ENCODE results near the gene FOXF2.

The FOXF2 gene

GRCh38 chr6:1402369-1402768, 13.0 kb downstream of the FOXF2 start:
- Histone ChIP-seq H3K36me3 (ENCODE audit: control insufficient read depth, insufficient read depth, low read length) (no peaks in the 10 kb centered on the region), H3K27me3 (replicated peaks; ENCODE audit: control insufficient read depth, insufficient read depth, low read length) (no peaks in the 10 kb centered on the region; the same call in 1 of the 2 replicates), H3K4me3 (replicated peaks; ENCODE audit: low read depth, low read length) (no peak overlapping the region)
- TF ChIP-seq CTCF (IDR thresholded peaks at IDR 0.05; ENCODE audit: insufficient read depth, low read length, poor library complexity, severe bottlenecking), result no peak
- no peak for DNase-seq (ENCODE audit: extremely low read depth, insufficient read length)

- no peak overlapping the region for H3K4me3 ChIP-seq (replicated peaks; ENCODE audit: low read depth, low read length)
- DNase-seq (ENCODE audit: extremely low read depth, insufficient read length), result no peak
- TF ChIP-seq CTCF (IDR thresholded peaks at IDR 0.05; ENCODE audit: insufficient read depth, low read length, poor library complexity, severe bottlenecking), result no peak
- no peaks in the 10 kb centered on the region for H3K36me3 ChIP-seq (ENCODE audit: control insufficient read depth, insufficient read depth, low read length)
- H3K27me3 ChIP-seq (replicated peaks; ENCODE audit: control insufficient read depth, insufficient read depth, low read length), result no peaks in the 10 kb centered on the region; the same call in 1 of the 2 replicates
These were observed 13.5 kb downstream of the FOXF2 start for GRCh38 chr6:1402868-1403267.

- TF ChIP-seq CTCF (IDR thresholded peaks at IDR 0.05; ENCODE audit: insufficient read depth, low read length, poor library complexity, severe bottlenecking), result no peak
- Histone ChIP-seq H3K36me3 (ENCODE audit: control insufficient read depth, insufficient read depth, low read length) (no peaks in the 10 kb centered on the region), H3K4me3 (replicated peaks; ENCODE audit: low read depth, low read length) (no peak overlapping the region), H3K27me3 (replicated peaks; ENCODE audit: control insufficient read depth, insufficient read depth, low read length) (no peaks in the 10 kb centered on the region; the same call in 1 of the 2 replicates)
- no peak for DNase-seq (ENCODE audit: extremely low read depth, insufficient read length)
These were observed 14.7 kb downstream of the FOXF2 start for GRCh38 chr6:1403851-1404712.

GRCh38 chr6:1404713-1405098, 15.3 kb downstream of the FOXF2 start:
- Histone ChIP-seq H3K36me3 (ENCODE audit: control insufficient read depth, insufficient read depth, low read length) (no peaks in the 10 kb centered on the region), H3K27me3 (replicated peaks; ENCODE audit: control insufficient read depth, insufficient read depth, low read length) (no peaks in the 10 kb centered on the region; the same call in 1 of the 2 replicates), H3K4me3 (replicated peaks; ENCODE audit: low read depth, low read length) (no peak overlapping the region)
- no peak for TF ChIP-seq CTCF (IDR thresholded peaks at IDR 0.05; ENCODE audit: insufficient read depth, low read length, poor library complexity, severe bottlenecking)
- no peak for DNase-seq (ENCODE audit: extremely low read depth, insufficient read length)

- H3K27me3 ChIP-seq (replicated peaks; ENCODE audit: control insufficient read depth, insufficient read depth, low read length), result no peaks in the 10 kb centered on the region; the same call in 1 of the 2 replicates
- no peak for TF ChIP-seq CTCF (IDR thresholded peaks at IDR 0.05; ENCODE audit: insufficient read depth, low read length, poor library complexity, severe bottlenecking)
- no peaks in the 10 kb centered on the region for H3K36me3 ChIP-seq (ENCODE audit: control insufficient read depth, insufficient read depth, low read length)
- no peak overlapping the region for H3K4me3 ChIP-seq (replicated peaks; ENCODE audit: low read depth, low read length)
- no peak for DNase-seq (ENCODE audit: extremely low read depth, insufficient read length)
These were observed 15.8 kb downstream of the FOXF2 start for GRCh38 chr6:1405221-1405620.

Measured in GM06990 (cell line).